GM13977 (cell line): ENCODE results near the gene USP37.

ENCODE experiments used
- DNase-seq: peaks from one replicate; pipeline ENCODE4 v3.0.0; 2012; ENCODE audit warnings: low spot score
- in situ Hi-C: fragments of 300-500 bp; cut with MboI; formaldehyde crosslinking; loops from one replicate; pipeline ENCODE4 v1.12.0; 2022; ENCODE audit warnings: low sequenced_read_pairs, low pct_unique_long_range_greater_than_20kb, mixed read lengths, inconsistent platforms; ENCODE audit not compliant: unreplicated experiment
- TF ChIP-seq, protein P1 (sequence below): IDR thresholded peaks from 2 replicates; pipeline ENCODE4 v1.5.1; 2012; ENCODE audit warnings: mild to moderate bottlenecking, control low read depth; ENCODE audit not compliant: insufficient read depth; ENCODE audit errors: extremely low read depth, missing control alignments

Gene USP37

DNA sequence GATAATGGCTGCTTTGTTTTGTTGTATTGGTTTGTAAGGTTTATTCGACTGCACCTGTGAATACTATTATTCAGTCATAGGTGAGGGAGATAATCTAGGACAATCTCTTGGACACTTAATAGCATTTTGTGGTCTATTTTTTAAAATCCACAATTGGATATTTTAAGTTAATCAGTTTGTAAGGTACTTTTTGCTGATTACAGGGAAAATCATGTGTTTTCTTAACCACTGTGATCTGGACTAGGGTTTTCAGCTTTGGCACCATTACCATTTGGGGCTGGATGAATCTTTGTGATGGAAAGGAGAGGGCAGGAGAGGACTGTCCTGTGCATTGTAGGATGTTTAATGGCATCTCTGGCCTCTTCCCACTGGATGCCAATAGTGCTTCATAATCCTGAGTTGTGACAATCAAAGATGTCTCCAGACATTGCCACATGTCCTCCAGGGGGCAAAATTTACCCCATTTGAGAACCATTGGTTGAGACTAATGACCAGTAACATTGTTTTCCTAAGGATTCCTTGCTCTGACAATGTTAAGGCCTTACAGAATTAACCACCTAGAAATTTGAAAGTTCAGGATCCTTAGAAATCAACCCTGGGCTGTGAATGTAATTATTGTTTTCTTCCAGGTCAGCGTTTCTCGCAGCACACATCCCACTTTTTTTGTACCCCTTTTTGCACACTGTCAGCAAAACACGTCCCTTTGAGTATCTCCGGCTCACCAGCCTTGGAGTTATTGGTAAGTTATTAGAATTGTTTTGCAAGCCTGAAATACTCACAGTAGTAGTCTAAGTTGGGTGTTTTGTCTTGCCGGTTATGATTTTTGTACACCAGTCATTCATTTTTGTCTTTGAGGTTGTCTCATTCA, 16.1 kb upstream of the USP37 start:
- in situ Hi-C loops = no loop called here
- TF ChIP-seq, protein P1, sequence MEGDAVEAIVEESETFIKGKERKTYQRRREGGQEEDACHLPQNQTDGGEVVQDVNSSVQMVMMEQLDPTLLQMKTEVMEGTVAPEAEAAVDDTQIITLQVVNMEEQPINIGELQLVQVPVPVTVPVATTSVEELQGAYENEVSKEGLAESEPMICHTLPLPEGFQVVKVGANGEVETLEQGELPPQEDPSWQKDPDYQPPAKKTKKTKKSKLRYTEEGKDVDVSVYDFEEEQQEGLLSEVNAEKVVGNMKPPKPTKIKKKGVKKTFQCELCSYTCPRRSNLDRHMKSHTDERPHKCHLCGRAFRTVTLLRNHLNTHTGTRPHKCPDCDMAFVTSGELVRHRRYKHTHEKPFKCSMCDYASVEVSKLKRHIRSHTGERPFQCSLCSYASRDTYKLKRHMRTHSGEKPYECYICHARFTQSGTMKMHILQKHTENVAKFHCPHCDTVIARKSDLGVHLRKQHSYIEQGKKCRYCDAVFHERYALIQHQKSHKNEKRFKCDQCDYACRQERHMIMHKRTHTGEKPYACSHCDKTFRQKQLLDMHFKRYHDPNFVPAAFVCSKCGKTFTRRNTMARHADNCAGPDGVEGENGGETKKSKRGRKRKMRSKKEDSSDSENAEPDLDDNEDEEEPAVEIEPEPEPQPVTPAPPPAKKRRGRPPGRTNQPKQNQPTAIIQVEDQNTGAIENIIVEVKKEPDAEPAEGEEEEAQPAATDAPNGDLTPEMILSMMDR = no peak
- no peak for DNase-seq

DNA sequence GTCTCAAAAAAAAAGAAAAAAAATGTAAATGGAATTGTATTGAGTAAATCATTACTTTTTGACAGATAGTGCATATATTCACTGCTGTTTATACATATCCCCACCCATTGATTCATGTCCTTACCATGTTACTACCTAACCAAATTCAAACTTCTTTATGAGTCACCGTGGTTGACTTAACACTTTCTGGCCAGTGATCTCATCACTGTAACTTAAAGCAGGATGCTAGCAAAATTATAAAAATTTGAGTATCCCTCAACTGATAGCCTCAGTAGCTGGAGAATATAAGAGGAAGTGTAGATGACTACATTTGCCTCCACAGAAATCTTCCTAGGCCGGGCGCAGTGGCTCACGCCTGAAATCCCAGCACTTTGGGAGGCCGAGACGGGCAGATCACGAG, 13.9 kb upstream of the USP37 start:
- peak; percentile 39 for DNase-seq
- TF ChIP-seq, protein P1 = no peak
- in situ Hi-C loops = no loop called here

DNA sequence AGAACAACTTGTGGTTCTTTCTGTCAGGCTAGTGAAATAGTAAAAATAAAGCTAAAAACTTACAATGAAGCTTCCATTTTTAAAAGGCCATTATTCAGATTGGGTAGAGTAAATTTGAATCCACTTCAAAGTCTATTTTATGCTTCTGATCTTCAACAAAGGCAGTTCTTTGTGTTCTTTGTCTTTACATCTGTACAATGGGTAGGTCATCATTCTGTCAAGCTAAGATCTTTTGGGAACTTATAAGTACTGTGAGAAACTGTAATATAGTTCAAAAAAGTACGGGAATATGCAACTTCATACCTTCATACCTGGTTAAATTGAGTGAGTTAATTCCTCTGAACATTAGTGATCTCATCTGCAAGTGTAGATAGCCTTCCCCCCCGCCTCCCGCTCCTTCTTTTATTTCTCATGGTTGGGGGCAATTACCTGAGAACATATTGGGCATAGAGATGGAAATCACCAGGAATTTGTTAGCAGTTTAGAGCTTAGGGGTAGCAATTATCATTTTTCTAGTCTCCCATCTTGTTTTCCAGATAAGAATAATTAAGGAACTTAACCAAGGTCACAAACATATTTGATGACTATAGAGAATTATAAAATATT, 10.2 kb upstream of the USP37 start:
- DNase-seq = no peak
- TF ChIP-seq, protein P1 = no peak
- in situ Hi-C loops = no loop called here

DNA sequence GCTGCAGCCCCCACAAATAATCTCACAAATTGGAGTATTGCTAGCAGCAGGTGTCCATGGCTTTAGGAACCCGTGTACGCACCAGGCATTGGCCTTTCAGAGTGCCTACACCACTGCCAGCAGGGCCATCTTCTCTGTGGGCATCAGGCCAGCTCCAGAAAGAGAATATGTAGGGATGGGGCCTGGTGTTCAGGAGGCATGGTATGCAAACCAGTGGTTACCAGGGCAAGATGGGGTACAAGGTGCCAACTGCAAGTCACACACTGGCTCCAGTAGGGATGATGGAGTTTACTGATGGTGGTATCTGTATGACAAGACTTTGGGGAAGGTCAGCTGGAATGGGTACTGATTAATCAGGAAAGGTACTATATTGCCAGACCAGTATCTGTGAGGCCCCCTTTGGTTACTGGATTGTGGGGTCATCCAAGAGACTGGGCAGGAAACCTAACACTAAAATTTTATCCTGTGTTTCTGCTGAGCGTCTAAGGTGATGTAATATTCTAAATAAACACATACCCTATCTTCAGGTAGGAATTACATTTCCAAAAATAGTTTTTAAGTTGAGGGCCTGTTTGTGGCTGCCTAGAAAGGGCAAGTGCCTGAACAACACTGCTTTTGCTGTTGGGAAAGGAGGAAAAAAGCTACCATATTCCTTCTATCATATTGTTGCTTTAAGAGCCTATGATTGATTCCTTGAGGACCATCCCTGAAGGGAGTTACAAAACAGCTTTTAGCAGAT, 9.5 kb upstream of the USP37 start:
- TF ChIP-seq, protein P1 = no peak
- no peak for DNase-seq
- in situ Hi-C loops = no loop called here

DNA sequence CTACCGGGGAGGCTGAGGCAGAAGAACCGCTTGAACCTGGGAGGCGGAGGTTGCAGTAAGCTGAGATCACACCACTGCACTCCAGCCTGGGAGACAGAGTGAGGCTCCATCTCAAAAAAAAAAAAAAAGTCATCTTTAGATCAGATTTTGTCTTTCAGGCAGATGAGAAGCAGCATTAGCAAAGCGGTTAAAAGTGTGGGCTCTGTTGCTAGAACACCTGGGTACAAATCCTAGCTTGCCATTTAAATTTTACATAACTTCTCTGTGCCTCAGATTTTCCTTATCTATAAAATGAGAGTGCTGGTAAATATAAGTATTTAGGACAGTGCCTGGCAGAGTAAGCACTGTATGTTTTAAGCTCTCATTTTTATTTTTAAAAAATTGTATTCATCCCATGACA, 8.7 kb upstream of the USP37 start:
- TF ChIP-seq, protein P1 = no peak
- in situ Hi-C loops = no loop called here
- no peak for DNase-seq

DNA sequence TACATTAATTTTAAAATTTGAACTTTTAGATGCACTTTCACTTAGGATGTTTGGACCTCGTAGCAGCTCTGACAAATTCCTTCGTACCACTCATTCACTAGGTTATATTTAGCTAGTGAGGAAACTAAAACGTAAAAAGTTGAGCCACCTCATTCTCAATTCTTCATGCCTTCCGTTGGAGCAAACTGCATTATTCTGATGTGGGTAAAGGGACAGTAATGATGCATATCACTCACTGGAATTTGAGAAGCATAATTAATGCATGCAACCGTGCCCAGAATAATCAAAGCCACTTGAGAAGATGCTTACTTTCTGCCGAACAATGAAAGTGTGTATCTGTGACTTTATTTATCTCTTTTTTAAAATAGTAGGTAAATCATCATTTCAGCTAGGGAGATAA, 2.7 kb upstream of the USP37 start:
- in situ Hi-C loops = no loop called here
- TF ChIP-seq, protein P1 = no peak
- no peak for DNase-seq
